SU-DHL-6 (cell line): Measurements from ENCODE around the gene RBP5.

Experiments
- H2AFZ ChIP-seq: fragments of 200-600 bp; sonication (generic); 2 replicates; pipeline ENCODE4 v1.6.1; 2014; ENCODE audit warnings: low read depth, mild to moderate bottlenecking, moderate library complexity, mixed read lengths, antibody characterized with exemption, low read length; ENCODE audit not compliant: severe bottlenecking
- H3F3A ChIP-seq: fragments of 200-600 bp; shearing (Covaris generic); 2 replicates; pipeline ENCODE4 v1.6.0; 2016; ENCODE audit warnings: antibody characterized with exemption, mild to moderate bottlenecking; ENCODE audit not compliant: insufficient read depth
- H3K27ac ChIP-seq: fragments of 200-600 bp; sonication (generic); 2 replicates; pipeline ENCODE4 v1.5.1; 2016; ENCODE audit warnings: low read depth, mild to moderate bottlenecking, low read length, moderate library complexity, mixed read lengths
- H3K27me3 ChIP-seq: fragments of 200-600 bp; sonication (generic), shearing (Covaris generic); 2 replicates; pipeline ENCODE4 v1.6.0; 2014; ENCODE audit warnings: mild to moderate bottlenecking, low read length
- H3K36me3 ChIP-seq: fragments of 200-600 bp; sonication (generic); 2 replicates; pipeline ENCODE4 v1.6.1; 2014; ENCODE audit warnings: mild to moderate bottlenecking, low read length, mixed read lengths
- H3K4me2 ChIP-seq: fragments of 300-600, 200-600 bp; shearing (Covaris generic), sonication (generic); 2 replicates; pipeline ENCODE4 v1.6.0; 2014; ENCODE audit warnings: low read length, low read depth, mild to moderate bottlenecking; ENCODE audit not compliant: poor library complexity, severe bottlenecking
- H3K4me3 ChIP-seq: fragments of 200-600 bp; sonication (generic); 2 replicates; pipeline ENCODE4 v1.5.1; 2014; ENCODE audit warnings: antibody characterized with exemption, low read length, mild to moderate bottlenecking, mixed read lengths; ENCODE audit not compliant: insufficient read depth, poor library complexity, severe bottlenecking
- H3K79me2 ChIP-seq: fragments of 200-600 bp; sonication (generic); 2 replicates; pipeline ENCODE4 v1.6.1; 2014; ENCODE audit warnings: mild to moderate bottlenecking, low read length, moderate library complexity; ENCODE audit not compliant: insufficient read depth
- H3K9ac ChIP-seq: fragments of 200-600 bp; sonication (generic); 2 replicates; pipeline ENCODE4 v1.7.0; 2014; ENCODE audit warnings: mild to moderate bottlenecking, low read length
- H3K9me2 ChIP-seq: fragments of 200-600 bp; sonication (generic); replicated peaks from 2 replicates; pipeline ENCODE4 v1.6.1; 2014; ENCODE audit warnings: low read length; ENCODE audit not compliant: insufficient read depth
- H3K9me3 ChIP-seq: fragments of 200-600 bp; sonication (generic); 2 replicates; pipeline ENCODE4 v1.6.1; 2014; ENCODE audit warnings: low read length, mixed read lengths; ENCODE audit not compliant: insufficient read depth
- H4K20me1 ChIP-seq: fragments of 200-600 bp; sonication (generic); 2 replicates; pipeline ENCODE4 v1.6.1; 2014; ENCODE audit warnings: low read depth, mild to moderate bottlenecking, antibody characterized with exemption, low read length, moderate library complexity, mixed read lengths
- EZH2phosphoT487 ChIP-seq: fragments of 200-600 bp; sonication (generic), shearing (Covaris generic); conservative IDR thresholded peaks from 2 replicates; pipeline ENCODE4 v1.6.1; 2018; ENCODE audit warnings: mild to moderate bottlenecking, antibody characterized with exemption, low read length, moderate library complexity, mixed read lengths
- TF ChIP-seq, protein P1 (sequence below): fragments of 200-600 bp; sonication (generic); IDR thresholded peaks from one replicate; pipeline ENCODE4 v1.5.1; 2017; ENCODE audit warnings: antibody characterized with exemption, mild to moderate bottlenecking, low read length, moderate library complexity; ENCODE audit not compliant: insufficient read depth, poor library complexity, severe bottlenecking

The RBP5 gene

DNA sequence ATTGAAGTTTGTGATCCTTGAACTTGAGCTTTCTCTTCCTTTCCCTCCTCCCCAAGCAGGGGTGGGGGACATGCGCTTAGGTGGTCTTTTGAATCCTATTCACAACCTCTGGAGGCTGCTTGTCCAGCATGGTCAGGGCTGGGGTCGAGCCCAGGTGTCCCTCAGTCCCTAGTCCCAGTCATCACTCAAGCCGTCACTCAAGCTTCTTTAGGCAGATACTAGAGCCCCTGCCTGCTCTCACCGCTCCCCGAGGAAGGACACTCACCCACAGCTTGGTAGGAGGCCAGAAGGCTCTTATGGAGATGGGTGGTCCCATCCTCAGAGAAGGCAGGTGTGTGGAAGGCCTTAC, 19.1 kb downstream of the RBP5 start:
- Histone ChIP-seq H3F3A (no peaks in the 10 kb centered on the region; the same call in 1 of the 2 replicates), H3K9ac (0 out of 2 replicates have a peak overlapping the region, but pooled peaks have one; percentile 82), H2AFZ (no peak overlapping the region), H3K9me2 (no peaks in the 10 kb centered on the region), H3K9me3 (peaks cover 7% of the 10 kb centered on the region), H3K27me3 (no peaks in the 10 kb centered on the region), H3K4me2 (peak overlapping the region; percentile 75), H3K27ac (no peak overlapping the region), H3K79me2 (no peaks in the 10 kb centered on the region), H4K20me1 (no peaks in the 10 kb centered on the region), H3K4me3 (no peak overlapping the region), H3K36me3 (no peaks in the 10 kb centered on the region; the same call in 1 of the 2 replicates)
- TF ChIP-seq, protein P1, sequence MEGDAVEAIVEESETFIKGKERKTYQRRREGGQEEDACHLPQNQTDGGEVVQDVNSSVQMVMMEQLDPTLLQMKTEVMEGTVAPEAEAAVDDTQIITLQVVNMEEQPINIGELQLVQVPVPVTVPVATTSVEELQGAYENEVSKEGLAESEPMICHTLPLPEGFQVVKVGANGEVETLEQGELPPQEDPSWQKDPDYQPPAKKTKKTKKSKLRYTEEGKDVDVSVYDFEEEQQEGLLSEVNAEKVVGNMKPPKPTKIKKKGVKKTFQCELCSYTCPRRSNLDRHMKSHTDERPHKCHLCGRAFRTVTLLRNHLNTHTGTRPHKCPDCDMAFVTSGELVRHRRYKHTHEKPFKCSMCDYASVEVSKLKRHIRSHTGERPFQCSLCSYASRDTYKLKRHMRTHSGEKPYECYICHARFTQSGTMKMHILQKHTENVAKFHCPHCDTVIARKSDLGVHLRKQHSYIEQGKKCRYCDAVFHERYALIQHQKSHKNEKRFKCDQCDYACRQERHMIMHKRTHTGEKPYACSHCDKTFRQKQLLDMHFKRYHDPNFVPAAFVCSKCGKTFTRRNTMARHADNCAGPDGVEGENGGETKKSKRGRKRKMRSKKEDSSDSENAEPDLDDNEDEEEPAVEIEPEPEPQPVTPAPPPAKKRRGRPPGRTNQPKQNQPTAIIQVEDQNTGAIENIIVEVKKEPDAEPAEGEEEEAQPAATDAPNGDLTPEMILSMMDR, result no peak
- no peak for TF ChIP-seq EZH2phosphoT487

DNA sequence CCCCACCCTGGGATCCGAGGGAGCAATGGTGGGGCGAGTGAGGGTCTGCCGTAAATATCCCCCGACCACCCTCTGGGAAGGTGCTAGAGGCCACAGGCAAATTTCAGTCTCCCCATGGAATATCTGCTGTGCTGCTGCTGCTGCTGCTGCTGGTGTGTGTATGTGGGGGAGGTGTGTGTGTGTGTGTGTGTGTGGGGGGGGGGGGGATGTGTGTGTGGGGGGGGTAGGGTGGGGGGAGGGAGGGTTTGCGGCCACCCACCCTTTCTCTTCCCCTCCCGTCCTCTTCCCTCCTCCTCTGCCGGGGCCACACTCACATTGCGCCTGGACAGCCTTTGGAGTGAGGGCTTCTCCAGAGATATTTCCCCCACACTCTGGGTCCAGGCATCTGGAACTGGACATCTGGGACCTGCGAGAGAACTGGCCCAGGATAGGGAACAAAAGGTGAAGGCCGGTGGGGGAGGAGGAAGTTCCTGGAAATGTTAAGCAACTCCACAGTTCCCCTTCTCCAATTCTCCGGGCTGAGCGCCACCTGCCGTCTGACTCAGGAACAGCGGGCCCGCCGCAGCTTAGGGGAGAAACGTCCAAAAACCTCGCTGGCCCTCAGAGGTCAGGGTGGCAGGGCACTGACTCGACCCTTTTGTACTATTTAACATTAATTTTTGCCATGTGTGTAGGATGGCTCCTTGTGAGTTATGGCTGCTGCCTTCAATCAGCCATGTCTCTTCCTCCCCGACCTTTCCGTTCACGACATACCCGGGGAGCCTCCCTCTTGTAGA, 19.7 kb downstream of the RBP5 start, which contains the start of gene C1RL:
TSS of gene C1RL (minus strand) at position 419 of the 776 bp plus-strand sequence. CDS start at position 385, 34 bp downstream.
- H3K27ac ChIP-seq, result peak within 1 kb of the TSS; percentile 49; the same call in 1 of the 2 replicates
- no peaks in the 10 kb centered on the region; the same call in 1 of the 2 replicates for H3K36me3 ChIP-seq
- H2AFZ ChIP-seq, result peak within 1 kb of the TSS; percentile 88
- H3K27me3 ChIP-seq, result no peaks in the 10 kb centered on the region
- H3K9me2 ChIP-seq, result no peaks in the 10 kb centered on the region
- peak within 1 kb of the TSS; percentile 82 for H3K9ac ChIP-seq
- peaks cover 7% of the 10 kb centered on the region for H3K9me3 ChIP-seq
- TF ChIP-seq, protein P1, result peak; percentile 89
- no peak for TF ChIP-seq EZH2phosphoT487
- no peaks in the 10 kb centered on the region; the same call in 1 of the 2 replicates for H3F3A ChIP-seq
- H3K4me3 ChIP-seq, result peak within 1 kb of the TSS; percentile 79
- H4K20me1 ChIP-seq, result no peaks in the 10 kb centered on the region
- H3K4me2 ChIP-seq, result peak within 1 kb of the TSS; percentile 99
- H3K79me2 ChIP-seq, result no peaks in the 10 kb centered on the region

DNA sequence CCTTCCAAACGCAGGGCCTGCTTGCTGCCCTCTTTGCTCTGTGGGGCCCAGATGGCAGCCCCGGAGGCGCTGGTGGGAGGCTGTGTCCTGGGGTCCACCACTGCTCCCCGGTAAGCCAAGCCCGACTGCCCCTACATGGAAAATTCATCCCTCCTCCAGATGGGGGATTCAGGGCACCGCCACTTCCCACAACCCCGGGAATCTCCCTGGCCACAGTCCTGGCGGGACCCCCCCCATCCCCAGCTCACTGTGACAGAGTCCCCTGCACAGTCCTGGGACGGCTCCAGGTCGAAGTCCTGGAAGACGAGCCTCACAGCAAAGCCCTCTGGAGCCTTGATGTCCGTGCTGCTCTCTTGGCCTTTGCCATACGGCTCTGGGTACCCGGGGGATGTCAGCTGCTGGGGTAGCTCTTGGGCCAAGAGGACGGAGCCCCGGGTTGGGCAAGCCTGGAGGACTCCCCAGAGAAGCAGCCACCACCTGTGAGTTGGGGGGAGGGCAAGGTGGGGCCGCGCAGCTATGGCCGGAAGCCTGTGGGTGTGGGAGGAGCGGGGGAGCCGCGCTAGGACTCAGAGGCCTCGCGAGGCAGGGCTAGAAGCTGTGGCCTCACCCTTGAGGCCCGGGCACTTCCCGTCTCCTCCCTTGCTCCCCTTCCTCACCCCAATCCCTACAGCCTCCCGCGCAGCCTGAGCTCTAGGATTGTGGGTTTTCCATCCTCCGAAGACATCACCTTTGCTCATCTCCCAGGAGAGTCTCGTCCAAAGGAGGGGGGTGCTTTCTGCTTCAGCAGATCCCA, 20.5 kb downstream of the RBP5 start:
- H3K9me2 ChIP-seq, result no peaks in the 10 kb centered on the region
- peak overlapping the region; percentile 82 for H3K9ac ChIP-seq
- TF ChIP-seq, protein P1, result no peak
- TF ChIP-seq EZH2phosphoT487, result no peak
- H3K27me3 ChIP-seq, result no peaks in the 10 kb centered on the region
- H3K36me3 ChIP-seq, result no peaks in the 10 kb centered on the region; the same call in 1 of the 2 replicates
- H3K9me3 ChIP-seq, result peaks cover 7% of the 10 kb centered on the region
- no peaks in the 10 kb centered on the region for H3K79me2 ChIP-seq
- peak overlapping the region; percentile 49; the same call in 1 of the 2 replicates for H3K27ac ChIP-seq
- peak overlapping the region; percentile 99 for H3K4me2 ChIP-seq
- peak overlapping the region; percentile 79 for H3K4me3 ChIP-seq
- no peaks in the 10 kb centered on the region for H4K20me1 ChIP-seq
- peak overlapping the region; percentile 88 for H2AFZ ChIP-seq
- no peaks in the 10 kb centered on the region; the same call in 1 of the 2 replicates for H3F3A ChIP-seq
